HL-60/S4 treated with phorbol 12-myristate 13-acetate at 8.2 ng/mL for 4 days and 3 days (cell line): ENCODE results near the gene ZFHX2.

Source experiments
- in situ Hi-C: fragments of 300-500 bp; cut with MboI; formaldehyde crosslinking; loops from 2 replicates; pipeline ENCODE4 v1.15.0; 2022; ENCODE audit warnings: low sequenced_read_pairs

ZFHX2 gene

GRCh38 chr14:23573384-23574015, 21.9 kb upstream of the ZFHX2 start:
- in situ Hi-C loops: no loop called here

GRCh38 chr14:23572836-23573235, 21.3 kb upstream of the ZFHX2 start:
- in situ Hi-C loops: no loop called here

GRCh38 chr14:23572524-23572828, 20.9 kb upstream of the ZFHX2 start:
- in situ Hi-C loops: no loop called here

- in situ Hi-C loops: no loop called here
These were observed 20.3 kb upstream of the ZFHX2 start for GRCh38 chr14:23571701-23572523.

GRCh38 chr14:23570806-23571483, 19.4 kb upstream of the ZFHX2 start:
- in situ Hi-C loops: no loop called here

- in situ Hi-C loops: no loop called here
These were observed 18.0 kb upstream of the ZFHX2 start for GRCh38 chr14:23569443-23570151.

- in situ Hi-C loops: no loop called here
These were observed 17.2 kb upstream of the ZFHX2 start for GRCh38 chr14:23568600-23569331.

GRCh38 chr14:23568021-23568599, 16.5 kb upstream of the ZFHX2 start:
- in situ Hi-C loops: no loop called here

GRCh38 chr14:23567186-23568020, 15.8 kb upstream of the ZFHX2 start, which contains the start of gene AP1G2:
Gene AP1G2 (minus strand): TSS chr14:23567791. CDS start chr14:23567314, 477 bp downstream.
- in situ Hi-C loops: no loop called here

- in situ Hi-C loops: no loop called here
These were observed 15.2 kb upstream of the ZFHX2 start for GRCh38 chr14:23566778-23567185.

GRCh38 chr14:23566112-23566777, 14.7 kb upstream of the ZFHX2 start:
- in situ Hi-C loops: no loop called here

- in situ Hi-C loops: no loop called here
These were observed 14.1 kb upstream of the ZFHX2 start for GRCh38 chr14:23565626-23566025.

GRCh38 chr14:23564876-23565275, 13.3 kb upstream of the ZFHX2 start:
- in situ Hi-C loops: no loop called here

- in situ Hi-C loops: no loop called here
These were observed 12.7 kb upstream of the ZFHX2 start for GRCh38 chr14:23564181-23564812.

- in situ Hi-C loops: no loop called here
These were observed 12.1 kb upstream of the ZFHX2 start for GRCh38 chr14:23563473-23564180.

- in situ Hi-C loops: no loop called here
These were observed 11.4 kb upstream of the ZFHX2 start for GRCh38 chr14:23562822-23563472.
